GM12878 (cell line): ENCODE data around the gene CD58. TPM values are rescaled to one million over a fixed set of nuclear protein-coding genes. Genes with fewer than 3 reads are reported as not detected.

Experiments
- CBX3 ChIP-seq: fragments of 200-600 bp; sonication (generic); IDR thresholded peaks from 2 replicates; pipeline ENCODE4 v1.6.1; 2016; ENCODE audit warnings: low read depth, borderline replicate concordance
- CHD4 ChIP-seq: fragments of 200-600 bp; sonication (generic); IDR thresholded peaks from 2 replicates; pipeline ENCODE4 v1.6.1; 2016; ENCODE audit warnings: mild to moderate bottlenecking
- EGR1 ChIP-seq, 2 experiments: IDR thresholded peaks; 1 replicate in 1 of 2; 2 replicates in 1 of 2; pipeline ENCODE4 v1.6.1; 2011 to 2012; ENCODE audit warnings: low read depth in 2 of 2, low read length in 2 of 2, borderline replicate concordance in 1 of 2, mild to moderate bottlenecking in 1 of 2, moderate library complexity in 1 of 2
- EP300 ChIP-seq, 2 experiments: fragments of 150-350 bp in 1 of 2; IDR thresholded peaks; 2 replicates each; pipeline ENCODE4 v1.6.1; 2011 to 2012; ENCODE audit warnings: low read depth in 2 of 2, low read length in 2 of 2, borderline replicate concordance in 1 of 2, improper control_type of control experiment in 1 of 2, inconsistent platforms in 1 of 2; ENCODE audit not compliant: control insufficient read depth in 1 of 2
- FOS ChIP-seq: IDR thresholded peaks from 3 replicates; pipeline ENCODE4 v1.6.1; 2011; ENCODE audit warnings: borderline replicate concordance; ENCODE audit not compliant: insufficient read length; ENCODE audit errors: extremely low read depth
- GABPA ChIP-seq: IDR thresholded peaks from 2 replicates; pipeline ENCODE4 v1.6.1; 2014; ENCODE audit warnings: antibody characterized with exemption, low read depth, mild to moderate bottlenecking, inconsistent platforms
- GATAD2B ChIP-seq: fragments of 450-650 bp; conservative IDR thresholded peaks from 2 replicates; pipeline ENCODE4 v1.6.1; 2017; ENCODE audit warnings: low read depth, mild to moderate bottlenecking, moderate library complexity
- IKZF1 ChIP-seq: fragments of 450-650 bp; conservative IDR thresholded peaks from 2 replicates; pipeline ENCODE4 v1.6.1; 2017; ENCODE audit warnings: antibody characterized with exemption, mild to moderate bottlenecking
- IKZF2 ChIP-seq, 2 experiments: fragments of 450-650 bp; IDR thresholded peaks; 2 replicates each; pipeline ENCODE4 v1.6.1; 2017; ENCODE audit warnings: mild to moderate bottlenecking in 2 of 2, moderate library complexity in 2 of 2
- KLF5 ChIP-seq: fragments of 450-650 bp; IDR thresholded peaks from 2 replicates; pipeline ENCODE4 v1.6.1; 2014; ENCODE audit warnings: mild to moderate bottlenecking; ENCODE audit not compliant: partially characterized antibody
- NBN ChIP-seq: fragments of 450-650 bp; IDR thresholded peaks from 2 replicates; pipeline ENCODE4 v1.6.1; 2016
- NFYA ChIP-seq: IDR thresholded peaks from 2 replicates; pipeline ENCODE4 v1.6.1; 2011; ENCODE audit warnings: low read depth, mild to moderate bottlenecking, low read length, improper control_type of control experiment, borderline replicate concordance
- NFYB ChIP-seq: IDR thresholded peaks from 2 replicates; pipeline ENCODE4 v1.6.1; 2011; ENCODE audit warnings: low read depth, mild to moderate bottlenecking, low read length, improper control_type of control experiment, moderate library complexity; ENCODE audit not compliant: insufficient read depth
- POU2F2 ChIP-seq: IDR thresholded peaks from 3 replicates; pipeline ENCODE4 v1.6.1; 2011; ENCODE audit warnings: low read depth, mild to moderate bottlenecking, low read length, borderline replicate concordance
- RELA ChIP-seq: fragments of 450-650 bp; IDR thresholded peaks from 2 replicates; pipeline ENCODE4 v1.8.0; 2014; ENCODE audit warnings: borderline replicate concordance; ENCODE audit not compliant: partially characterized antibody
- SMARCA5 ChIP-seq: fragments of 450-650 bp; IDR thresholded peaks from 2 replicates; pipeline ENCODE4 v1.6.1; 2017; ENCODE audit warnings: mild to moderate bottlenecking
- SP1 ChIP-seq: IDR thresholded peaks from one replicate; pipeline ENCODE4 v1.6.1; 2011; ENCODE audit warnings: low read depth, low read length
- YY1 ChIP-seq: IDR thresholded peaks from 2 replicates; pipeline ENCODE4 v1.6.1; 2011; ENCODE audit warnings: low read depth, mild to moderate bottlenecking, low read length
- polyA plus RNA-seq, 11 experiments: library from polyadenylated mRNA; depleted of rRNA in 4 of 11; unstranded in 6 of 11; stranded (reverse) in 5 of 11; fragments of >200 nt; fragmentation: Nextera tagmentation in 4 of 11; fragmentation: Illumina TruSeq in 1 of 11; extraction: Ambion mirVana in 4 of 11; extraction: Trizol in 1 of 11; gene quantifications; 1 replicate in 1 of 11; 2 replicates in 10 of 11; pipeline versions ENCODE4 v1.2.1 to v1.2.3, GENCODE V29; 2011 to 2016; ENCODE audit warnings: inconsistent platforms in 2 of 11, missing spikeins in 2 of 11, low read depth in 1 of 11
- total RNA-seq, 4 experiments: library from RNA; depleted of rRNA in 3 of 4; stranded (reverse); fragments of >200 nt in 3 of 4; fragmentation: Illumina TruSeq in 1 of 4; extraction: Trizol in 1 of 4; gene quantifications; 2 replicates each; pipeline versions ENCODE4 v1.2.1 to v1.2.3, GENCODE V29; 2013 to 2021
- TF ChIP-seq, protein P1 (sequence below): fragments of 450-650 bp; formaldehyde crosslinking; IDR thresholded peaks from 2 replicates; pipeline ENCODE4 v1.4.0; 2022; ENCODE audit warnings: mild to moderate bottlenecking, moderate library complexity
- TF ChIP-seq, protein P2 (sequence below): fragments of 150-350 bp; IDR thresholded peaks from 2 replicates; pipeline ENCODE4 v1.6.1; 2014; ENCODE audit warnings: mild to moderate bottlenecking, low read depth, low read length
- TF ChIP-seq, protein P3 (sequence below): fragments of 450-650 bp; IDR thresholded peaks from 2 replicates; pipeline ENCODE4 v1.6.1; 2018; ENCODE audit warnings: borderline replicate concordance, mild to moderate bottlenecking; ENCODE audit not compliant: partially characterized antibody

CD58 gene
- total and polyA plus RNA-seq, 10 of the 15 experiments (the other 5 are each of a cell fraction or from before 2014, with no cell fraction given), result 70.4 to 252 (median 129) TPM

DNA sequence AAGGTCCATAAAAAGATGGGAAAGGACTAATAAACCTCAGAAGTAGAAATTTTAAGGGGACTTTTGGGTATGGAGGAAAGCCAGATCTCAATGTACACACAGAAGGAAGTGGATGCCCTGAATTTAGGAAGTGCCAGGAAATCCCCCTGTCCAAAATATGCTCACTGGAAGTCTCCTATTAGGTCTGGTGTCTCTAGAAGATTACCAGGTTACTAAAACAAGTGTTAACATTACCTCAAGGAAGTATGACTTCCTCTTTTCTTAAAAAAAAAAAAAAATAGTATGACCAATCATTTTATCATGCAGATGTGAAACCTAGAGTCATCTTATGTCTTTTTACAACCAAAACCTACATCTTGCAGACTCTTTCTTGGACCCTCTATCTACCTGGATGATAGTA lies 30.7 kb downstream of the CD58 start (continued):
- TF ChIP-seq, protein P1, sequence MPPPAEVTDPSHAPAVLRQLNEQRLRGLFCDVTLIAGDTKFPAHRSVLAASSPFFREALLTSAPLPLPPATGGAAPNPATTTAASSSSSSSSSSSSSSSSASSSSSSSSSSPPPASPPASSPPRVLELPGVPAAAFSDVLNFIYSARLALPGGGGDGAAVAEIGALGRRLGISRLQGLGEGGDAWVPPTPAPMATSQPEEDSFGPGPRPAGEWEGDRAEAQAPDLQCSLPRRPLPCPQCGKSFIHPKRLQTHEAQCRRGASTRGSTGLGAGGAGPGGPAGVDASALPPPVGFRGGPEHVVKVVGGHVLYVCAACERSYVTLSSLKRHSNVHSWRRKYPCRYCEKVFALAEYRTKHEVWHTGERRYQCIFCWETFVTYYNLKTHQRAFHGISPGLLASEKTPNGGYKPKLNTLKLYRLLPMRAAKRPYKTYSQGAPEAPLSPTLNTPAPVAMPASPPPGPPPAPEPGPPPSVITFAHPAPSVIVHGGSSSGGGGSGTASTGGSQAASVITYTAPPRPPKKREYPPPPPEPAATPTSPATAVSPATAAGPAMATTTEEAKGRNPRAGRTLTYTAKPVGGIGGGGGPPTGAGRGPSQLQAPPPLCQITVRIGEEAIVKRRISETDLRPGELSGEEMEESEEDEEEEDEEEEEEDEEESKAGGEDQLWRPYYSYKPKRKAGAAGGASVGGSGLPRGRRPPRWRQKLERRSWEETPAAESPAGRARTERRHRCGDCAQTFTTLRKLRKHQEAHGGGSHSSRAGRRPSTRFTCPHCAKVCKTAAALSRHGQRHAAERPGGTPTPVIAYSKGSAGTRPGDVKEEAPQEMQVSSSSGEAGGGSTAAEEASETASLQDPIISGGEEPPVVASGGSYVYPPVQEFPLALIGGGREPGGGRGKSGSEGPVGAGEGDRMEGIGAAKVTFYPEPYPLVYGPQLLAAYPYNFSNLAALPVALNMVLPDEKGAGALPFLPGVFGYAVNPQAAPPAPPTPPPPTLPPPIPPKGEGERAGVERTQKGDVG (CRISPR knock-in tag), result no peak
- no peak; a peak in 1 of 3 replicates for TF ChIP-seq EGR1 (IDR thresholded peaks at IDR 0.05; ENCODE audit: borderline replicate concordance in 1 of 2, low read depth in 2 of 2, low read length in 2 of 2)
- no peak for TF ChIP-seq POU2F2
- no peak for TF ChIP-seq RELA
- TF ChIP-seq, protein P2, sequence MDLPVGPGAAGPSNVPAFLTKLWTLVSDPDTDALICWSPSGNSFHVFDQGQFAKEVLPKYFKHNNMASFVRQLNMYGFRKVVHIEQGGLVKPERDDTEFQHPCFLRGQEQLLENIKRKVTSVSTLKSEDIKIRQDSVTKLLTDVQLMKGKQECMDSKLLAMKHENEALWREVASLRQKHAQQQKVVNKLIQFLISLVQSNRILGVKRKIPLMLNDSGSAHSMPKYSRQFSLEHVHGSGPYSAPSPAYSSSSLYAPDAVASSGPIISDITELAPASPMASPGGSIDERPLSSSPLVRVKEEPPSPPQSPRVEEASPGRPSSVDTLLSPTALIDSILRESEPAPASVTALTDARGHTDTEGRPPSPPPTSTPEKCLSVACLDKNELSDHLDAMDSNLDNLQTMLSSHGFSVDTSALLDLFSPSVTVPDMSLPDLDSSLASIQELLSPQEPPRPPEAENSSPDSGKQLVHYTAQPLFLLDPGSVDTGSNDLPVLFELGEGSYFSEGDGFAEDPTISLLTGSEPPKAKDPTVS, result no peak
- TF ChIP-seq, protein P3, sequence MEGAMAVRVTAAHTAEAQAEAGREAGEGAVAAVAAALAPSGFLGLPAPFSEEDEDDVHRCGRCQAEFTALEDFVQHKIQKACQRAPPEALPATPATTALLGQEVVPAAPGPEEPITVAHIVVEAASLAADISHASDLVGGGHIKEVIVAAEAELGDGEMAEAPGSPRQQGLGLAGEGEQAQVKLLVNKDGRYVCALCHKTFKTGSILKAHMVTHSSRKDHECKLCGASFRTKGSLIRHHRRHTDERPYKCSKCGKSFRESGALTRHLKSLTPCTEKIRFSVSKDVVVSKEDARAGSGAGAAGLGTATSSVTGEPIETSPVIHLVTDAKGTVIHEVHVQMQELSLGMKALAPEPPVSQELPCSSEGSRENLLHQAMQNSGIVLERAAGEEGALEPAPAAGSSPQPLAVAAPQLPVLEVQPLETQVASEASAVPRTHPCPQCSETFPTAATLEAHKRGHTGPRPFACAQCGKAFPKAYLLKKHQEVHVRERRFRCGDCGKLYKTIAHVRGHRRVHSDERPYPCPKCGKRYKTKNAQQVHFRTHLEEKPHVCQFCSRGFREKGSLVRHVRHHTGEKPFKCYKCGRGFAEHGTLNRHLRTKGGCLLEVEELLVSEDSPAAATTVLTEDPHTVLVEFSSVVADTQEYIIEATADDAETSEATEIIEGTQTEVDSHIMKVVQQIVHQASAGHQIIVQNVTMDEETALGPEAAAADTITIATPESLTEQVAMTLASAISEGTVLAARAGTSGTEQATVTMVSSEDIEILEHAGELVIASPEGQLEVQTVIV, result no peak
- TF ChIP-seq FOS, result no peak
- TF ChIP-seq CBX3, result no peak
- peak; percentile 83 to 87 for TF ChIP-seq IKZF2 (IDR thresholded peaks at IDR 0.05)
- no peak for TF ChIP-seq CHD4
- TF ChIP-seq NBN, result 0 out of 2 replicates have a peak, but pooled peaks have one; percentile 33
- TF ChIP-seq EP300 (IDR thresholded peaks at IDR 0.05; ENCODE audit: borderline replicate concordance in 1 of 2, control insufficient read depth in 1 of 2, low read depth in 2 of 2, low read length in 2 of 2), result peak in 1 of 2 experiments; percentile 69; a peak in 1 of 4 replicates
- TF ChIP-seq NFYA, result no peak
- no peak for TF ChIP-seq SP1
- no peak for TF ChIP-seq GATAD2B
- TF ChIP-seq YY1, result no peak
- TF ChIP-seq IKZF1, result peak; percentile 80
- 0 out of 2 replicates have a peak, but pooled peaks have one; percentile 34 for TF ChIP-seq GABPA
- TF ChIP-seq SMARCA5, result 0 out of 2 replicates have a peak, but pooled peaks have one; percentile 26
- TF ChIP-seq KLF5, result no peak
- TF ChIP-seq NFYB, result peak; percentile 43; the same call in 1 of the 2 replicates
